Nephron (organoid): ENCODE data around the gene ZNF41.

Source experiments
- H3K27ac Mint-ChIP-seq, 3 experiments: 2 replicates each; pipeline ENCODE4 v1.8.0; 2020; ENCODE audit warnings: mixed read lengths in 3 of 3, mild to moderate bottlenecking in 2 of 3, moderate library complexity in 1 of 3
- H3K27me3 Mint-ChIP-seq: 2 replicates; pipeline ENCODE4 v1.8.0; 2021; ENCODE audit warnings: low read depth, mild to moderate bottlenecking, moderate library complexity, mixed read lengths
- H3K36me3 Mint-ChIP-seq: 2 replicates; pipeline ENCODE4 v1.8.0; 2020; ENCODE audit warnings: low read depth, mixed read lengths
- H3K4me1 Mint-ChIP-seq: 2 replicates; pipeline ENCODE4 v1.8.0; 2020; ENCODE audit warnings: mixed read lengths
- H3K4me3 Mint-ChIP-seq, 3 experiments: 2 replicates each; pipeline ENCODE4 v1.8.0; 2020; ENCODE audit warnings: mild to moderate bottlenecking in 3 of 3, mixed read lengths in 3 of 3, moderate library complexity in 2 of 3
- H3K9me3 Mint-ChIP-seq: 2 replicates; pipeline ENCODE4 v1.8.0; 2020; ENCODE audit warnings: mixed read lengths
- CTCF ChIP-seq, 3 experiments: fragments of 200-600 bp; sonication (generic); IDR thresholded peaks; one replicate each; pipeline ENCODE4 v1.5.0; 2021; ENCODE audit warnings: antibody characterized with exemption in 3 of 3; ENCODE audit not compliant: unreplicated experiment in 3 of 3

The ZNF41 gene

GRCh38 chrX:47458528-47458927, 24.5 kb downstream of the ZNF41 start:
- H3K4me3 Mint-ChIP-seq = no peak overlapping the region
- TF ChIP-seq CTCF (IDR thresholded peaks at IDR 0.05; ENCODE audit: unreplicated experiment in 3 of 3) = no peak
- H3K36me3 Mint-ChIP-seq = peaks cover 55% of the 10 kb centered on the region
- H3K9me3 Mint-ChIP-seq = peaks cover 32% of the 10 kb centered on the region
- no peak overlapping the region for H3K27ac Mint-ChIP-seq
- no peaks in the 10 kb centered on the region for H3K27me3 Mint-ChIP-seq
- no peaks in the 10 kb centered on the region for H3K4me1 Mint-ChIP-seq

DNA sequence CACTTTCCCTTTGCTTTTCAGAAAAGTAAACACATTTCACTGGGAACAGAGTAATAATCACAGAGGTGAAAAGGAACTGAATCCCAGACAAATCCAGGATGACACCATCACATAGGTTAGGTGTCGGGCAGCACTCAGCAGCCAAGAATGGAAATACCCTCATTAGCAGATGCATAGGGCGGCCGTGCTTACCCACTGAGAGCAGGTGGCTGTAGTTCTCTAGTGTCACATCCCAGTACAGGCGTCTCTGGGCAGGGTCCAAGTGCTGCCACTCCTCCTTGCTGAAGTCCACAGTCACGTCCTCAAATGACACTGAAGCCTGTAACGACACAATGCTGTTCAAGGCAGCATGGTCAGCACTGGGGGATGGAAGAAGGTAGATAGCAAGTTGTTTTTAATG, 26.9 kb downstream of the ZNF41 start:
- H3K4me3 Mint-ChIP-seq = no peak overlapping the region
- no peak for TF ChIP-seq CTCF (IDR thresholded peaks at IDR 0.05; ENCODE audit: unreplicated experiment in 3 of 3)
- H3K36me3 Mint-ChIP-seq = peaks cover 66% of the 10 kb centered on the region
- no peak overlapping the region for H3K27ac Mint-ChIP-seq
- no peaks in the 10 kb centered on the region for H3K4me1 Mint-ChIP-seq
- no peaks in the 10 kb centered on the region for H3K27me3 Mint-ChIP-seq
- H3K9me3 Mint-ChIP-seq = peaks cover 37% of the 10 kb centered on the region

- peaks cover 59% of the 10 kb centered on the region for H3K9me3 Mint-ChIP-seq
- H3K27ac Mint-ChIP-seq = no peak overlapping the region
- peaks cover 91% of the 10 kb centered on the region for H3K36me3 Mint-ChIP-seq
- H3K27me3 Mint-ChIP-seq = no peaks in the 10 kb centered on the region
- H3K4me1 Mint-ChIP-seq = no peaks in the 10 kb centered on the region
- no peak for TF ChIP-seq CTCF (IDR thresholded peaks at IDR 0.05; ENCODE audit: unreplicated experiment in 3 of 3)
- no peak overlapping the region for H3K4me3 Mint-ChIP-seq
Observed at GRCh38 chrX:47452112-47452511, 30.9 kb downstream of the ZNF41 start.

GRCh38 chrX:47448165-47448806, 34.7 kb downstream of the ZNF41 start:
- no peak for TF ChIP-seq CTCF (IDR thresholded peaks at IDR 0.05; ENCODE audit: unreplicated experiment in 3 of 3)
- peaks cover 76% of the 10 kb centered on the region for H3K9me3 Mint-ChIP-seq
- H3K4me1 Mint-ChIP-seq = no peaks in the 10 kb centered on the region
- H3K4me3 Mint-ChIP-seq = no peak overlapping the region
- no peak overlapping the region for H3K27ac Mint-ChIP-seq
- no peaks in the 10 kb centered on the region for H3K27me3 Mint-ChIP-seq
- H3K36me3 Mint-ChIP-seq = peaks cover 85% of the 10 kb centered on the region

GRCh38 chrX:47447607-47448006, 35.4 kb downstream of the ZNF41 start:
- H3K4me1 Mint-ChIP-seq = no peaks in the 10 kb centered on the region
- H3K27me3 Mint-ChIP-seq = no peaks in the 10 kb centered on the region
- H3K9me3 Mint-ChIP-seq = peaks cover 71% of the 10 kb centered on the region
- no peak overlapping the region for H3K27ac Mint-ChIP-seq
- no peak for TF ChIP-seq CTCF (IDR thresholded peaks at IDR 0.05; ENCODE audit: unreplicated experiment in 3 of 3)
- no peak overlapping the region for H3K4me3 Mint-ChIP-seq
- peaks cover 78% of the 10 kb centered on the region for H3K36me3 Mint-ChIP-seq

- H3K27me3 Mint-ChIP-seq = no peaks in the 10 kb centered on the region
- TF ChIP-seq CTCF (IDR thresholded peaks at IDR 0.05; ENCODE audit: unreplicated experiment in 3 of 3) = no peak
- H3K9me3 Mint-ChIP-seq = peaks cover 69% of the 10 kb centered on the region
- H3K36me3 Mint-ChIP-seq = peaks cover 72% of the 10 kb centered on the region
- no peaks in the 10 kb centered on the region for H3K4me1 Mint-ChIP-seq
- H3K4me3 Mint-ChIP-seq = no peak overlapping the region
- no peak overlapping the region for H3K27ac Mint-ChIP-seq
Observed at GRCh38 chrX:47446971-47447370, 36.1 kb downstream of the ZNF41 start.
